ENCODE data around the gene VAMP3.

- TF ChIP-seq RAD21 (conservative IDR thresholded peaks at IDR 0.05) (no peak), CTCF (IDR thresholded peaks at IDR 0.05; ENCODE audit: poor library complexity, severe bottlenecking) (no peak)
These were observed 2.5 kb upstream of the VAMP3 start for GRCh38 chr1:7768583-7768982.

Data from neural cell (in vitro differentiated cells).